Right lobe of liver (tissue), 4 donors: Measurements from ENCODE around the gene PTP4A2.

Experiments used
- POLR2A ChIP-seq: fragments of 450-650 bp; IDR thresholded peaks from one replicate; pipeline ENCODE4 v1.6.1; 2017; ENCODE audit warnings: antibody characterized with exemption, mild to moderate bottlenecking
- TF ChIP-seq, protein P1 (sequence below), 4 donors: fragments of 200-600 bp in 3 of 4; fragments of 450-650 bp in 1 of 4; IDR thresholded peaks; one replicate each; pipeline versions ENCODE4 v1.5.1 to v1.8.0; 2016 to 2022; ENCODE audit warnings: antibody characterized with exemption in 4 of 4, mild to moderate bottlenecking in 2 of 4
- donor health status: DM: no; HTN: no; CAD: no.
- donor health status: DM: no; HTN: no; CAD: no.
- donor health status: DM: no; HTN: yes; CAD: no.

DNA sequence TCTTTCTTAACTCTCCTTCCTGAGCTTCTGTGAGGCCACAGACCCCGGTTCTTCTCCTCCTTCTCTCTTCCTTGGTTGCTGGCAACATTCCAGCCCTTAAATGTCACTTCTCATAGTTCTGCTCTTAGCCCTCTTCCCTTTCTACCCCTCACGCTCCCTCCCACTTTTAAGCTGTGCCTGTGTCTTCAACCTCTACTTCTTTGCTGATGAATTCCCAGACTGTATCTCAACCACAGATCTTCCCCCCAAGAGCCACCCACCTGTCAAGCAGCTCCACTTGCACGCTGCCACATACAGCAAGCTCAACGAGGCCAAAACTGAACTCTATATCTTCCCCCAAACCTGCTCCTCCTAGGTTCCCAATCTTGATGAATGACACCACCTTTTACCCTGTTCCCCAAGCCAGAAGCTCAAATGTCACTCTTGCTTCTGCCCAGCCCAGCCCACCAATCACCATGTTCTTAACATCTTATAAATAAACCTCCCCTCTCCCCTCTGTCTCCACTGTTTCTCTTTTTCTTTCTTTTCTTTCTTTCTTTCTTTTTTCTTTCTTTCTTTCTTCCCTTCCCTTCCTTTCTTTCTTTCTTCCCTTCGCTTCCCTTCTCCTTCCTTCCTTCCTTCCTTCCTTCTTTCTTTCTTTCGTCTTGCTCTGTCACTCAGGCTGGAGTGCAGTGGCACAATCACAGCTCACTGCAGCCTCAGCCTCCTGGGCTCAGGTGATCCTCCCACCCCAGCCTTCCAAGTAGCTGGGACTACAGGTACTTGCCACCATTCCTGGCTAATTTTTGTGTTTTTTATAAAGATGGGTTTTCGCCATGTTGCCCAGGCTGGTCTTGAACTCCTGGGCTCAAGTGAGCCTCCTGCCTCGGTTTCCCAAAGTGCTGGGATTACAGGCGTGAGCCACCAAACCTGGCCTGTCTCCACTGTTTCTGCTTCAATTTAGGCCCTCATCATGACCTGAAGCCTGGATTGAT is 19.8 kb upstream of the PTP4A2 start:
- TF ChIP-seq POLR2A: no peak
- TF ChIP-seq, protein P1, sequence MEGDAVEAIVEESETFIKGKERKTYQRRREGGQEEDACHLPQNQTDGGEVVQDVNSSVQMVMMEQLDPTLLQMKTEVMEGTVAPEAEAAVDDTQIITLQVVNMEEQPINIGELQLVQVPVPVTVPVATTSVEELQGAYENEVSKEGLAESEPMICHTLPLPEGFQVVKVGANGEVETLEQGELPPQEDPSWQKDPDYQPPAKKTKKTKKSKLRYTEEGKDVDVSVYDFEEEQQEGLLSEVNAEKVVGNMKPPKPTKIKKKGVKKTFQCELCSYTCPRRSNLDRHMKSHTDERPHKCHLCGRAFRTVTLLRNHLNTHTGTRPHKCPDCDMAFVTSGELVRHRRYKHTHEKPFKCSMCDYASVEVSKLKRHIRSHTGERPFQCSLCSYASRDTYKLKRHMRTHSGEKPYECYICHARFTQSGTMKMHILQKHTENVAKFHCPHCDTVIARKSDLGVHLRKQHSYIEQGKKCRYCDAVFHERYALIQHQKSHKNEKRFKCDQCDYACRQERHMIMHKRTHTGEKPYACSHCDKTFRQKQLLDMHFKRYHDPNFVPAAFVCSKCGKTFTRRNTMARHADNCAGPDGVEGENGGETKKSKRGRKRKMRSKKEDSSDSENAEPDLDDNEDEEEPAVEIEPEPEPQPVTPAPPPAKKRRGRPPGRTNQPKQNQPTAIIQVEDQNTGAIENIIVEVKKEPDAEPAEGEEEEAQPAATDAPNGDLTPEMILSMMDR (IDR thresholded peaks at IDR 0.05): no peak
